GM18867 (cell line): Measurements from ENCODE around the gene CATSPER3.
"Not testable (repeated sequence)": the region's sequence is repeated elsewhere in the genome, so short reads cannot be mapped to it uniquely, and the experiment has no call there.

Source experiments
- ATAC-seq: cut with Tn5 transposase; IDR thresholded peaks from one replicate; pipeline ENCODE4 v1.9.1; 2021; ENCODE audit warnings: mild to moderate bottlenecking, moderate library complexity; ENCODE audit not compliant: unreplicated experiment

CATSPER3 gene

GRCh38 chr5:134969166-134969565 is 1.5 kb downstream of the CATSPER3 start:
- no peak for ATAC-seq

- ATAC-seq, result no peak
These were observed 7.5 kb downstream of the CATSPER3 start for GRCh38 chr5:134975078-134975715.

GRCh38 chr5:134975843-134976242 is 8.1 kb downstream of the CATSPER3 start:
- ATAC-seq, result no peak

- ATAC-seq, result no peak
These were observed 9.1 kb downstream of the CATSPER3 start for GRCh38 chr5:134976841-134977240.

GRCh38 chr5:134979416-134979815 is 11.7 kb downstream of the CATSPER3 start:
- ATAC-seq, result no peak

- ATAC-seq, result no peak
These were observed 14.5 kb downstream of the CATSPER3 start for GRCh38 chr5:134982230-134982629.

- no peak for ATAC-seq
These were observed 21.6 kb downstream of the CATSPER3 start for GRCh38 chr5:134989266-134989830.

GRCh38 chr5:134990183-134990582 is 22.5 kb downstream of the CATSPER3 start:
- not testable (repeated sequence) for ATAC-seq

- ATAC-seq, result no peak
These were observed 24.4 kb downstream of the CATSPER3 start for GRCh38 chr5:134992148-134992547.

GRCh38 chr5:134993161-134993560 is 25.5 kb downstream of the CATSPER3 start:
- ATAC-seq, result no peak

- no peak for ATAC-seq
These were observed 27.0 kb downstream of the CATSPER3 start for GRCh38 chr5:134994560-134995156.

GRCh38 chr5:134995850-134996402 is 28.2 kb downstream of the CATSPER3 start:
- no peak for ATAC-seq

- ATAC-seq, result no peak
These were observed 29.3 kb downstream of the CATSPER3 start for GRCh38 chr5:134997015-134997414.

GRCh38 chr5:134998068-134998467 is 30.4 kb downstream of the CATSPER3 start:
- ATAC-seq, result not testable (repeated sequence)

- ATAC-seq, result no peak
These were observed 36.7 kb downstream of the CATSPER3 start for GRCh38 chr5:135004376-135004775.

- ATAC-seq, result no peak
These were observed 37.4 kb downstream of the CATSPER3 start for GRCh38 chr5:135005076-135005475.

- no peak for ATAC-seq
These were observed 39.6 kb downstream of the CATSPER3 start for GRCh38 chr5:135007305-135007704.

- no peak for ATAC-seq
These were observed 40.1 kb downstream of the CATSPER3 start for GRCh38 chr5:135007749-135008363.

GRCh38 chr5:135008556-135008955 is 40.8 kb downstream of the CATSPER3 start:
- ATAC-seq, result no peak

GRCh38 chr5:135008981-135009735 is 41.5 kb downstream of the CATSPER3 start:
- ATAC-seq, result no peak
